ENCODE data around the gene C4A. TPM values are rescaled to one million over a fixed set of nuclear protein-coding genes. Genes with fewer than 3 reads are reported as not detected.

The C4A gene
- total and polyA plus RNA-seq, 2 experiments from 2014 or later: 1.9 to 2.2 TPM

DNA sequence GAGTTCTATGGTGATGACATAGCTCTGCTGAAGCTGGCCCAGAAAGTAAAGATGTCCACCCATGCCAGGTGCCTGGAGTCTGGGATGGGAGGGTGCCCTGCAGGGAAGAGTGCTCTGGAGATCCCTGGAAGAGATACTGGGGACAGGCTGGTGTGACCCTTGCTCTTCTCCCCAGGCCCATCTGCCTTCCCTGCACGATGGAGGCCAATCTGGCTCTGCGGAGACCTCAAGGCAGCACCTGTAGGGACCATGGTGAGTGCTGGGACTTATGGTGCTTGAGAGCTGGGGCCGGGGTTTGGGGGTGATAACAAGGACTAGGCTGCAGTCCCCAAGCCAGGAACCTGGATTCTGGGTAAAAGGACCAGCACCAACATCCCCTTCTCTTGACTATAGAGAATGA lies 38.1 kb upstream of the C4A start:
- no peaks in the 10 kb centered on the region for H3K4me1 ChIP-seq (ENCODE audit: low read depth)
- no peaks in the 10 kb centered on the region for H3K36me3 ChIP-seq
- TF ChIP-seq, protein P1, sequence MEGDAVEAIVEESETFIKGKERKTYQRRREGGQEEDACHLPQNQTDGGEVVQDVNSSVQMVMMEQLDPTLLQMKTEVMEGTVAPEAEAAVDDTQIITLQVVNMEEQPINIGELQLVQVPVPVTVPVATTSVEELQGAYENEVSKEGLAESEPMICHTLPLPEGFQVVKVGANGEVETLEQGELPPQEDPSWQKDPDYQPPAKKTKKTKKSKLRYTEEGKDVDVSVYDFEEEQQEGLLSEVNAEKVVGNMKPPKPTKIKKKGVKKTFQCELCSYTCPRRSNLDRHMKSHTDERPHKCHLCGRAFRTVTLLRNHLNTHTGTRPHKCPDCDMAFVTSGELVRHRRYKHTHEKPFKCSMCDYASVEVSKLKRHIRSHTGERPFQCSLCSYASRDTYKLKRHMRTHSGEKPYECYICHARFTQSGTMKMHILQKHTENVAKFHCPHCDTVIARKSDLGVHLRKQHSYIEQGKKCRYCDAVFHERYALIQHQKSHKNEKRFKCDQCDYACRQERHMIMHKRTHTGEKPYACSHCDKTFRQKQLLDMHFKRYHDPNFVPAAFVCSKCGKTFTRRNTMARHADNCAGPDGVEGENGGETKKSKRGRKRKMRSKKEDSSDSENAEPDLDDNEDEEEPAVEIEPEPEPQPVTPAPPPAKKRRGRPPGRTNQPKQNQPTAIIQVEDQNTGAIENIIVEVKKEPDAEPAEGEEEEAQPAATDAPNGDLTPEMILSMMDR (IDR thresholded peaks at IDR 0.05; ENCODE audit: low read depth, low read length): no peak
- no peaks in the 10 kb centered on the region for H3K27me3 ChIP-seq
- no peaks in the 10 kb centered on the region for H3K9me3 ChIP-seq (ENCODE audit: low read depth)
- no peak for DNase-seq (ENCODE audit: low read depth in 1 of 2, low spot score in 1 of 2)
- H3K27ac ChIP-seq: no peak overlapping the region
- no peak overlapping the region for H3K4me3 ChIP-seq

GRCh38 chr6:31945154-31945506 lies 36.7 kb upstream of the C4A start:
- Histone ChIP-seq H3K4me3 (no peak overlapping the region), H3K9me3 (ENCODE audit: low read depth) (no peaks in the 10 kb centered on the region), H3K36me3 (no peaks in the 10 kb centered on the region), H3K4me1 (ENCODE audit: low read depth) (no peaks in the 10 kb centered on the region), H3K27ac (no peak overlapping the region), H3K27me3 (no peaks in the 10 kb centered on the region)
- no peak for DNase-seq (ENCODE audit: low read depth in 1 of 2, low spot score in 1 of 2)
- TF ChIP-seq, protein P1 (IDR thresholded peaks at IDR 0.05; ENCODE audit: low read depth, low read length): no peak

DNA sequence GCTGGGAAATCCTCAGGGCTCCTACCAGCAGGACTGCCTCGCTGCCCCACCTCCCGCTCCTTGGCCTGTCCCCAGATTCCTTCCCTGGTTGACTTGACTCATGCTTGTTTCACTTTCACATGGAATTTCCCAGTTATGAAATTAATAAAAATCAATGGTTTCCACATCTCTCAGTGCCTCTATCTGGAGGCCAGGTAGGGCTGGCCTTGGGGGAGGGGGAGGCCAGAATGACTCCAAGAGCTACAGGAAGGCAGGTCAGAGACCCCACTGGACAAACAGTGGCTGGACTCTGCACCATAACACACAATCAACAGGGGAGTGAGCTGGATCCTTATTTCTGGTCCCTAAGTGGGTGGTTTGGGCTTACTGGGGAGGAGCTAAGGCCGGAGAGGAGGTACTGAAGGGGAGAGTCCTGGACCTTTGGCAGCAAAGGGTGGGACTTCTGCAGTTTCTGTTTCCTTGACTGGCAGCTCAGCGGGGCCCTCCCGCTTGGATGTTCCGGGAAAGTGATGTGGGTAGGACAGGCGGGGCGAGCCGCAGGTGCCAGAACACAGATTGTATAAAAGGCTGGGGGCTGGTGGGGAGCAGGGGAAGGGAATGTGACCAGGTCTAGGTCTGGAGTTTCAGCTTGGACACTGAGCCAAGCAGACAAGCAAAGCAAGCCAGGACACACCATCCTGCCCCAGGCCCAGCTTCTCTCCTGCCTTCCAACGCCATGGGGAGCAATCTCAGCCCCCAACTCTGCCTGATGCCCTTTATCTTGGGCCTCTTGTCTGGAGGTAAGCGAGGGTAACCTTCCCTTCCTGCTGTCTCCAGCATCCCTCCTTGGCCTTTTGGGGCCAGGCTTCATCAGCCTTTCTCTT lies 36.1 kb upstream of the C4A start, which contains the start of gene CFB:
TSS of gene CFB (plus strand) at position 589 of the 863 bp plus-strand sequence. CDS start at position 716, 127 bp downstream.
- Histone ChIP-seq H3K27ac (no peak within 1 kb of the TSS), H3K36me3 (no peaks in the 10 kb centered on the region)
- DNase-seq (ENCODE audit: low read depth in 1 of 2, low spot score in 1 of 2): peak in 1 of 2 donors; percentile 91

GRCh38 chr6:31946370-31946885 lies 35.4 kb upstream of the C4A start:
- Histone ChIP-seq H3K27me3 (no peaks in the 10 kb centered on the region), H3K9me3 (ENCODE audit: low read depth) (no peaks in the 10 kb centered on the region), H3K4me3 (no peak overlapping the region), H3K36me3 (peaks cover under 1% of the 10 kb centered on the region), H3K27ac (no peak overlapping the region), H3K4me1 (ENCODE audit: low read depth) (no peaks in the 10 kb centered on the region)
- TF ChIP-seq, protein P1 (IDR thresholded peaks at IDR 0.05; ENCODE audit: low read depth, low read length): no peak
- DNase-seq (ENCODE audit: low read depth in 1 of 2, low spot score in 1 of 2): no peak

More for the DNA sequence above, 36.1 kb upstream of the C4A start, which contains the start of gene CFB:
- no peaks in the 10 kb centered on the region for H3K27me3 ChIP-seq
- no peaks in the 10 kb centered on the region for H3K4me1 ChIP-seq (ENCODE audit: low read depth)
- H3K4me3 ChIP-seq: no peak within 1 kb of the TSS
- TF ChIP-seq, protein P1 (IDR thresholded peaks at IDR 0.05; ENCODE audit: low read depth, low read length): no peak
- no peaks in the 10 kb centered on the region for H3K9me3 ChIP-seq (ENCODE audit: low read depth)

DNA sequence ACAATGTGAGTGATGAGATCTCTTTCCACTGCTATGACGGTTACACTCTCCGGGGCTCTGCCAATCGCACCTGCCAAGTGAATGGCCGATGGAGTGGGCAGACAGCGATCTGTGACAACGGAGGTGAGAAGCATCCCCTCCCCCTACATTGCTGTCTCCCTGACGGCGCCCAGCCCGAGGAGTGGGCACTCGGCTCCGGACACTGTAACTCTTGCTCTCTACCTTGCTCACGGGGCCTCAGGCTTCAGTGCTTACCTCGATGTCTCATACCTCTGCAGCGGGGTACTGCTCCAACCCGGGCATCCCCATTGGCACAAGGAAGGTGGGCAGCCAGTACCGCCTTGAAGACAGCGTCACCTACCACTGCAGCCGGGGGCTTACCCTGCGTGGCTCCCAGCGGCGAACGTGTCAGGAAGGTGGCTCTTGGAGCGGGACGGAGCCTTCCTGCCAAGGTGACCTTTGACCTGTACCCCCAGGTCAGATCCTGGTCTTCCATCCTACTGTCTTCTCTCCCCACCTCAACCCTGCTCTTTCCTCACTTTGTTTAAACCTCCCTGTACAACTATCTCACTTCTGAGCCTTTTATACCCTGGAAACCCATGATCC lies 34.7 kb upstream of the C4A start:
- Histone ChIP-seq H3K27me3 (no peaks in the 10 kb centered on the region), H3K4me1 (ENCODE audit: low read depth) (no peaks in the 10 kb centered on the region), H3K36me3 (peaks cover 6% of the 10 kb centered on the region), H3K4me3 (no peak overlapping the region), H3K27ac (no peak overlapping the region), H3K9me3 (ENCODE audit: low read depth) (no peaks in the 10 kb centered on the region)
- DNase-seq (ENCODE audit: low read depth in 1 of 2, low spot score in 1 of 2): no peak
- TF ChIP-seq, protein P1 (IDR thresholded peaks at IDR 0.05; ENCODE audit: low read depth, low read length): no peak
